ENCODE measurements around the gene CTPS2.

The CTPS2 gene

GRCh38 chrX:16544969-16545368 lies 167.5 kb downstream of the CTPS2 start:
- FAIRE-seq = no peak

Measured in A204.1 (cell line).